Mesendoderm (in vitro differentiated cells): ENCODE data around the gene NAP1L5.

ENCODE experiments used
- DNase-seq: peaks from one replicate; pipeline ENCODE4 v3.0.0; 2013
- H2AK5ac ChIP-seq: 2 replicates; pipeline ENCODE4 v1.6.1; 2013; ENCODE audit warnings: low read length, inconsistent platforms
- H2BK120ac ChIP-seq: 2 replicates; pipeline ENCODE4 v1.6.1; 2013; ENCODE audit warnings: low read depth, mild to moderate bottlenecking, low read length, moderate library complexity, mixed read lengths
- H2BK15ac ChIP-seq: replicated peaks from 2 replicates; pipeline ENCODE4 v1.6.1; 2013; ENCODE audit warnings: low read depth, mild to moderate bottlenecking, moderate library complexity
- H2BK5ac ChIP-seq: 2 replicates; pipeline ENCODE4 v1.6.1; 2013; ENCODE audit warnings: low read length, inconsistent platforms
- H3K18ac ChIP-seq: 2 replicates; pipeline ENCODE4 v1.6.1; 2013; ENCODE audit warnings: mild to moderate bottlenecking, low read length, mixed read lengths
- H3K23ac ChIP-seq: one replicate; pipeline ENCODE4 v1.6.1; 2013; ENCODE audit warnings: low read length
- H3K27ac ChIP-seq: 2 replicates; pipeline ENCODE4 v1.5.1; 2013; ENCODE audit warnings: low read depth, mild to moderate bottlenecking, inconsistent platforms, low read length, moderate library complexity
- H3K27me3 ChIP-seq: 2 replicates; pipeline ENCODE4 v1.6.1; 2013; ENCODE audit warnings: low read length, control low read depth, mild to moderate bottlenecking, inconsistent platforms; ENCODE audit not compliant: insufficient read depth, poor library complexity
- H3K36me3 ChIP-seq: 2 replicates; pipeline ENCODE4 v1.6.1; 2013; ENCODE audit warnings: low read length, inconsistent platforms; ENCODE audit not compliant: control insufficient read depth, insufficient read depth
- H3K4ac ChIP-seq: one replicate; pipeline ENCODE4 v1.6.1; 2013; ENCODE audit warnings: low read depth, mild to moderate bottlenecking, low read length, moderate library complexity
- H3K4me1 ChIP-seq: 2 replicates; pipeline ENCODE4 v1.6.1; 2013; ENCODE audit warnings: low read depth, low read length, inconsistent platforms; ENCODE audit not compliant: control insufficient read depth
- H3K4me2 ChIP-seq: 2 replicates; pipeline ENCODE4 v1.6.1; 2013; ENCODE audit warnings: low read length
- H3K4me3 ChIP-seq: 2 replicates; pipeline ENCODE4 v1.5.1; 2013; ENCODE audit warnings: mild to moderate bottlenecking, low read length
- H3K56ac ChIP-seq: one replicate; pipeline ENCODE4 v1.6.1; 2013; ENCODE audit warnings: low read length
- H3K79me1 ChIP-seq: 2 replicates; pipeline ENCODE4 v1.6.1; 2013; ENCODE audit warnings: low read length, inconsistent platforms
- H3K79me2 ChIP-seq: 2 replicates; pipeline ENCODE4 v1.6.1; 2013; ENCODE audit warnings: mild to moderate bottlenecking, low read length; ENCODE audit not compliant: control insufficient read depth, insufficient read depth
- H3K9ac ChIP-seq: 2 replicates; pipeline ENCODE4 v1.6.1; 2013; ENCODE audit warnings: low read length, inconsistent platforms
- H4K5ac ChIP-seq: one replicate; pipeline ENCODE4 v1.6.1; 2013; ENCODE audit warnings: low read length
- H4K8ac ChIP-seq: one replicate; pipeline ENCODE4 v1.6.1; 2013; ENCODE audit warnings: low read depth, mild to moderate bottlenecking, control low read depth, low read length, moderate library complexity
- WGBS: extraction: QIAGEN DNeasy Blood & Tissue Kit; methylation state at CpG from one replicate; pipeline ENCODE4 v1.1.7; 2013; ENCODE audit warnings: low lambda C conversion rate, missing lambda C conversion rate; ENCODE audit not compliant: insufficient coverage; ENCODE audit errors: extremely low coverage; 5-methylcytosine and 5-hydroxymethylcytosine counted together

Gene NAP1L5

DNA sequence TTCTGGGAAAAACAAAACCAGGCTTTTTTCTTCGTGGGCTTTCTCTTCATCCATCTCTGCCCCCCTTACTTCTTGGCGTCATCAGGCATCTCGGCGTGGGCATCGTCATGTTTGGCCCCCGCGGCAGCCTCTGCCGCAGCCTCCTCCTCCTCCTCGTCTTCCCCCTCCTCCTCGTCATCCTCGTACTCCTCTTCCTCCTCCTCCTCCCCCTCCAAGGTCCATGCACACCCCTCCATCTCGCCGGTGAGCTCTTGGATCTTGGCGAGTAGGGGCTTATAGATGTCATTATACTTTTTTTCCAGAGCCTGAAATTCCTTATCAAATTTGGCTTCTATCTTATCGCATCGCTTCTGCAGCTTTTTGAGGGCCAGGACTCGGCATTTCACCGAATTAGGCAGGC is 488 bp downstream of the NAP1L5 start:
- WGBS, result no CpG with 5 or more reads among the region's 18 CpGs
- H2BK15ac ChIP-seq, result no peak overlapping the region
- no peak overlapping the region for H4K5ac ChIP-seq
- H3K56ac ChIP-seq, result peak overlapping the region; percentile 9
- H3K79me2 ChIP-seq, result no peaks in the 10 kb centered on the region
- H3K27me3 ChIP-seq, result no peaks in the 10 kb centered on the region
- no peak overlapping the region for H2BK120ac ChIP-seq
- no peak overlapping the region for H3K18ac ChIP-seq
- H2AK5ac ChIP-seq, result no peak overlapping the region
- no peak overlapping the region for H3K23ac ChIP-seq
- peak overlapping the region; percentile 9 for H3K9ac ChIP-seq
- no peaks in the 10 kb centered on the region for H3K36me3 ChIP-seq
- no peaks in the 10 kb centered on the region for H3K79me1 ChIP-seq
- no peak overlapping the region for H3K4ac ChIP-seq
- no peak overlapping the region for H4K8ac ChIP-seq
- DNase-seq, result no peak
- peak overlapping the region; percentile 53 for H3K4me3 ChIP-seq
- H2BK5ac ChIP-seq, result no peak overlapping the region
- H3K4me1 ChIP-seq, result no peaks in the 10 kb centered on the region
- H3K27ac ChIP-seq, result no peak overlapping the region
- peak overlapping the region; percentile 56 for H3K4me2 ChIP-seq

DNA sequence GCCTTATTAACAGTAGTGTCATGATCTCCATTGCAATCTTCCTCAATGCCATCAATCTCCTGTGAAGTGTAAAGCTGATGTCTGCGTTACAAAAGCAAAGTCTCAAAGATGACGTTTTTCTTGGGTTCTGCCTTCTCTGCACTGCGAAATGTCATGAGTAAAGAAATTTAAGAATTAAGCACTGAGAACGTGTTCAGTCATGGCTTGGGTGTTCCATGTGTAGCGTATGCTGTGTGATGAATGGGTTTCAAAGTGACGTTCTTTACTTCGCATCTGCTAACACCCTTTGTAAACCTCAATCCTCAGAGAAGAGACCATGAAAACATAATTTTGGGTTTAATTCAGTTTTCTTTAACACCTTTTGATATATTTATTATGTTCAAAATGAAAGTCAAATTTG is 999 bp downstream of the NAP1L5 start:
- H2BK15ac ChIP-seq, result no peak overlapping the region
- no peaks in the 10 kb centered on the region for H3K36me3 ChIP-seq
- no peak overlapping the region for H2BK120ac ChIP-seq
- H3K4me3 ChIP-seq, result no peak overlapping the region
- no peak overlapping the region for H2BK5ac ChIP-seq
- no peak overlapping the region for H3K23ac ChIP-seq
- no peak overlapping the region for H3K4ac ChIP-seq
- H2AK5ac ChIP-seq, result no peak overlapping the region
- no peak overlapping the region for H3K4me2 ChIP-seq
- H3K56ac ChIP-seq, result no peak overlapping the region
- no peak overlapping the region for H4K5ac ChIP-seq
- no peaks in the 10 kb centered on the region for H3K79me1 ChIP-seq
- H3K27me3 ChIP-seq, result no peaks in the 10 kb centered on the region
- H4K8ac ChIP-seq, result no peak overlapping the region
- no peak overlapping the region for H3K27ac ChIP-seq
- no peaks in the 10 kb centered on the region for H3K79me2 ChIP-seq
- no peak for DNase-seq
- no CpG with 5 or more reads among the region's 7 CpGs for WGBS
- H3K18ac ChIP-seq, result no peak overlapping the region
- no peaks in the 10 kb centered on the region for H3K4me1 ChIP-seq
- no peak overlapping the region for H3K9ac ChIP-seq

DNA sequence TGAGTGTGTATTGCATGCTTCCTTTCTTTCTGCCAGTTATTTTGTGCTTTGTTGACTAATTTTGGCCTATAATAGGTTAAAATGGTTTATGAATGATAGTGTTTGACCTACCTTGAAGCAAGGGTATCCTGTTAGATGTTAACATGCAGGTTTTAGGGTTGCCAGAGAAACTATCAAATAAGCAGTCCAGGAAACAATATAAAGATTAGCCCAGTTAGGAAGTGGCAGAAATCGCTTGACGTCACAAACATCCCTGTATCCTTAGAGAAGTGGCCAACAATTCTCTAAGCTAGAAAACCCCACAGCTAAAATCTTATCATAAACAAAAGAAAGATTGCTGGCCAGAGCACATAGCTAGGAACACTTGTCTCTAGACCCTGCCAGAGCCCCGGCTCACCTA is 3.8 kb downstream of the NAP1L5 start:
- WGBS, result no CpG with 5 or more reads among the region's 3 CpGs
- Histone ChIP-seq H3K4me3 (no peak overlapping the region), H3K79me2 (no peaks in the 10 kb centered on the region), H3K4me1 (no peaks in the 10 kb centered on the region), H3K23ac (no peak overlapping the region), H3K27ac (no peak overlapping the region), H3K18ac (no peak overlapping the region), H3K4ac (no peak overlapping the region), H2AK5ac (no peak overlapping the region), H3K79me1 (no peaks in the 10 kb centered on the region), H2BK5ac (no peak overlapping the region), H2BK120ac (no peak overlapping the region), H4K8ac (no peak overlapping the region), H3K4me2 (no peak overlapping the region), H4K5ac (no peak overlapping the region), H3K56ac (no peak overlapping the region), H3K36me3 (no peaks in the 10 kb centered on the region), H3K9ac (no peak overlapping the region), H2BK15ac (no peak overlapping the region), H3K27me3 (no peaks in the 10 kb centered on the region)
- DNase-seq, result no peak

DNA sequence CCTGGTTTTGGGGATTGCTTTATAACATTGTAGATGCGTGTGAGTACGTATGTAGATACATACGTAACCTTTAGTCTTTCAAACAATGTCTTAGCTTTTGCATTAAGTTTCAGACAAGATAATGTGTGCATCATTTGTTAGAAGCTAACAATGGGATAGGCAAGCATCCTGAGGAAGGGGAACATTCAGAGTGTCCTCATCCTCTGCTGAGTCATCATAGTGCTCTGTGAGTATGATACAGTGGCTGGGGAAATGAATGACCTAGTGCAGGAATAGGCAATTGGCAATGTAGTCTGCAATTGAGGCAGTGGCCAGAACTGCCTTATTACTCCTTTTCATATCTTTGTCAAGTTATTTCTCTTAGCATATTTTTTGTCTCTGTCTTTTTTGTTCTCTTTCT is 7.3 kb downstream of the NAP1L5 start:
- DNase-seq, result peak; percentile 29
- no CpG with 5 or more reads among the region's 3 CpGs for WGBS
- no peaks in the 10 kb centered on the region for H3K27me3 ChIP-seq
- no peak overlapping the region for H3K27ac ChIP-seq
- H2BK120ac ChIP-seq, result no peak overlapping the region
- H2BK15ac ChIP-seq, result no peak overlapping the region
- H3K4ac ChIP-seq, result no peak overlapping the region
- H3K23ac ChIP-seq, result no peak overlapping the region
- H2AK5ac ChIP-seq, result no peak overlapping the region
- H4K8ac ChIP-seq, result no peak overlapping the region
- no peak overlapping the region for H2BK5ac ChIP-seq
- H3K4me2 ChIP-seq, result no peak overlapping the region
- no peaks in the 10 kb centered on the region for H3K36me3 ChIP-seq
- no peaks in the 10 kb centered on the region for H3K79me1 ChIP-seq
- no peak overlapping the region for H3K9ac ChIP-seq
- no peaks in the 10 kb centered on the region for H3K4me1 ChIP-seq
- H3K4me3 ChIP-seq, result no peak overlapping the region
- H3K18ac ChIP-seq, result no peak overlapping the region
- no peak overlapping the region for H4K5ac ChIP-seq
- no peak overlapping the region for H3K56ac ChIP-seq
- no peaks in the 10 kb centered on the region for H3K79me2 ChIP-seq

DNA sequence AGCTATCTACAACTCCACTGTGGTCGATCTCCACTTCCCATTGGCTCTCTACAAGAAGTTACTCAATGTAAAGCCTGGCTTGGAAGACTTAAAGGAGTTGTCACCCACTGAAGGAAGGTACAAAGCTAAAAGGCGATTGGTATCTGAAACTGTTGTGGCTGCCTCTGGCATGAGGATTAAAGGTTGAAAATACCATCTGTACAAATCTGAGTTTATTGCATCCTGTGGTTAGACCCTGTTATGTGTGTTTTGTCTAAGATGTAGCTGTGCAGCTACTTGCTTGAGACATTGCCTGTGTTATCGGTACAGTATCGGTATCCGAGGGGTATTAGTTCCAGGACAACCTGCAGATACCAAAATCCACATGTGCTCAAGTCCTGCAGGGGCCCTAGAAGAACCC is 16.4 kb downstream of the NAP1L5 start:
- Histone ChIP-seq H3K4ac (no peak overlapping the region), H2AK5ac (no peak overlapping the region), H3K79me2 (no peaks in the 10 kb centered on the region), H2BK120ac (no peak overlapping the region), H3K56ac (no peak overlapping the region), H3K4me3 (no peak overlapping the region), H3K36me3 (no peaks in the 10 kb centered on the region), H4K8ac (no peak overlapping the region), H3K4me2 (no peak overlapping the region), H3K18ac (no peak overlapping the region), H2BK15ac (no peak overlapping the region), H3K27me3 (no peaks in the 10 kb centered on the region), H4K5ac (no peak overlapping the region), H3K27ac (no peak overlapping the region), H2BK5ac (no peak overlapping the region), H3K4me1 (no peaks in the 10 kb centered on the region), H3K23ac (no peak overlapping the region), H3K9ac (no peak overlapping the region), H3K79me1 (no peaks in the 10 kb centered on the region)
- no peak for DNase-seq
- no CpG with 5 or more reads among the region's 5 CpGs for WGBS

DNA sequence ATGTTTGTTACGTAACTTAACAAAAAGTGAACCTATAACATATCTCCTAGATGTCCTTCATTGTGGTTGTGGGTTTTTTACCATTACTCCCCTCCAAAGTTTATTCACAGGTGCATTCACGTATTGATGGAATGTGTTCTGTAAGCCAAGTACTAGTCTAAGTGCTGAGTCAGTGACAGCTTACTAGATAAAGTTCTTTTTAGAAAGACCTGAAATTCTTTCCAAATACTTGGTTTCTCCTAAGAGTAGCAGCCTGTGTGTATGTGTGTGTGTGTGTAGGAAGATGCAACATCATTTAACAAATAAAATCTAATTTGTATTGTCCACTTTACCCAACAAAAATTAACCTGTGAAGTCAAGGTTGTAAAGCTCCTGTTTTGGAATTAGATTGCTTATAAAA is 22.1 kb downstream of the NAP1L5 start:
- Histone ChIP-seq H3K79me1 (no peaks in the 10 kb centered on the region), H3K9ac (no peak overlapping the region), H3K4me2 (no peak overlapping the region), H3K27me3 (no peaks in the 10 kb centered on the region), H2AK5ac (no peak overlapping the region), H4K5ac (no peak overlapping the region), H3K23ac (no peak overlapping the region), H3K56ac (no peak overlapping the region), H2BK120ac (no peak overlapping the region), H3K18ac (no peak overlapping the region), H3K27ac (no peak overlapping the region), H3K36me3 (no peaks in the 10 kb centered on the region), H2BK15ac (no peak overlapping the region), H3K4me3 (no peak overlapping the region), H3K79me2 (no peaks in the 10 kb centered on the region), H3K4ac (no peak overlapping the region), H4K8ac (no peak overlapping the region), H2BK5ac (no peak overlapping the region), H3K4me1 (no peaks in the 10 kb centered on the region)
- no peak for DNase-seq
- WGBS, result no CpG with 5 or more reads among the region's 2 CpGs
